HepG2 (cell line): Measurements from ENCODE around the gene FGD2. TPM values are rescaled to one million over a fixed set of nuclear protein-coding genes. Genes with fewer than 3 reads are reported as not detected.

Source experiments
- HBP1 ChIP-seq: IDR thresholded peaks from 2 replicates; pipeline ENCODE4 v1.6.1; 2016; ENCODE audit warnings: low read depth, control low read depth
- HES4 ChIP-seq: sonication (generic); formaldehyde crosslinking; IDR thresholded peaks from 2 replicates; pipeline ENCODE4 v1.9.0; 2021; ENCODE audit warnings: mild to moderate bottlenecking, missing genetic modification reagents, borderline replicate concordance
- PRPF4 ChIP-seq: fragments of 200-400 bp; formaldehyde crosslinking; IDR thresholded peaks from 2 replicates; pipeline ENCODE4 v1.6.1; 2016; ENCODE audit warnings: low read length, low read depth; ENCODE audit not compliant: poor library complexity, severe bottlenecking
- RBM22 ChIP-seq: fragments of 200-400 bp; formaldehyde crosslinking; optimal IDR thresholded peaks from 2 replicates; pipeline ENCODE3; 2017; ENCODE audit warnings: mild to moderate bottlenecking, low read length, moderate library complexity
- REST ChIP-seq, 2 experiments: IDR thresholded peaks; 2 replicates each; pipeline ENCODE4 v1.6.1; 2011 to 2012; ENCODE audit warnings: low read length in 2 of 2, borderline replicate concordance in 1 of 2, low read depth in 1 of 2, mild to moderate bottlenecking in 1 of 2, moderate library complexity in 1 of 2
- RFXAP ChIP-seq: sonication (generic); formaldehyde crosslinking; IDR thresholded peaks from 2 replicates; pipeline ENCODE4 v1.4.0; 2020; ENCODE audit warnings: missing genetic modification reagents, borderline replicate concordance
- polyA plus RNA-seq, 8 experiments: library from polyadenylated mRNA; depleted of rRNA in 3 of 8; stranded (reverse) in 7 of 8; unstranded in 1 of 8; fragments of >200 nt; fragmentation: Illumina TruSeq in 4 of 8; extraction: Trizol in 4 of 8; gene quantifications; 2 replicates each; pipeline versions ENCODE4 v1.2.1 to v1.2.3, GENCODE V29; 2011 to 2016; ENCODE audit warnings: low read depth in 4 of 8, missing spikeins in 1 of 8, mixed read lengths in 1 of 8; ENCODE audit not compliant: insufficient read depth in 1 of 8
- total RNA-seq, 5 experiments: library from RNA; depleted of rRNA; stranded (reverse); fragments of >200 nt; fragmentation: Illumina TruSeq; extraction: Trizol; gene quantifications; 2 replicates each; pipeline ENCODE4 v1.2.3, GENCODE V29; 2016; ENCODE audit warnings: low read depth in 1 of 5

Gene FGD2
- total and polyA plus RNA-seq, 2 of the 13 experiments (the other 11 are each of a cell fraction or from before 2014, with no cell fraction given), result not detected

- TF ChIP-seq PRPF4 (peak; percentile 98), HBP1 (CRISPR knock-in tag) (0 out of 2 replicates have a peak, but pooled peaks have one; percentile 41), RFXAP (no peak), HES4 (no peak), REST (IDR thresholded peaks at IDR 0.05; ENCODE audit: borderline replicate concordance in 1 of 2, low read depth in 1 of 2, low read length in 2 of 2) (no peak), RBM22 (no peak)
Measured at GRCh38 chr6:36984581-36985416, 20.7 kb upstream of the FGD2 start (continued).
